ENCODE measurements around the gene NIPSNAP3A. TPM values are rescaled to one million over a fixed set of nuclear protein-coding genes. Genes with fewer than 3 reads are reported as not detected.
"Not testable (repeated sequence)": the region's sequence is repeated elsewhere in the genome, so short reads cannot be mapped to it uniquely, and the experiment has no call there.

Gene NIPSNAP3A
- total RNA-seq, 1 donor from 2014 or later = 14.9 TPM

- Mint-ChIP-seq H3K27me3 (ENCODE audit: low read depth) (no peaks in the 10 kb centered on the region), H3K4me3 (peak overlapping the region; percentile 99)
Measured at GRCh38 chr9:104766025-104766424, 18.5 kb downstream of the NIPSNAP3A start.

GRCh38 chr9:104767507-104767906, 20.0 kb downstream of the NIPSNAP3A start:
- H3K27me3 Mint-ChIP-seq (ENCODE audit: low read depth) = no peaks in the 10 kb centered on the region
- no peak overlapping the region for H3K27ac Mint-ChIP-seq (ENCODE audit: unreplicated experiment)
- H3K9me3 Mint-ChIP-seq = peaks cover 3% of the 10 kb centered on the region
- no peak for DNase-seq (ENCODE audit: low read depth, low spot score)
- TF ChIP-seq CTCF (conservative IDR thresholded peaks at IDR 0.05) = no peak
- H3K4me3 Mint-ChIP-seq = no peak overlapping the region
- H3K4me1 Mint-ChIP-seq = peaks cover 16% of the 10 kb centered on the region
- H3K36me3 Mint-ChIP-seq (ENCODE audit: low read depth) = peaks cover 4% of the 10 kb centered on the region

More at GRCh38 chr9:104766025-104766424, 18.5 kb downstream of the NIPSNAP3A start:
- peaks cover 16% of the 10 kb centered on the region for H3K4me1 Mint-ChIP-seq
- H3K9me3 Mint-ChIP-seq = peaks cover 3% of the 10 kb centered on the region
- no peak for TF ChIP-seq CTCF (conservative IDR thresholded peaks at IDR 0.05)
- H3K27ac Mint-ChIP-seq (ENCODE audit: unreplicated experiment) = no peak overlapping the region
- no peak for DNase-seq (ENCODE audit: low read depth, low spot score)
- H3K36me3 Mint-ChIP-seq (ENCODE audit: low read depth) = peaks cover 7% of the 10 kb centered on the region

GRCh38 chr9:104769029-104769428, 21.5 kb downstream of the NIPSNAP3A start:
- H3K4me3 Mint-ChIP-seq; H3K36me3 Mint-ChIP-seq (ENCODE audit: low read depth); DNase-seq (ENCODE audit: low read depth, low spot score); H3K9me3 Mint-ChIP-seq; H3K4me1 Mint-ChIP-seq; H3K27me3 Mint-ChIP-seq (ENCODE audit: low read depth); H3K27ac Mint-ChIP-seq (ENCODE audit: unreplicated experiment): not testable (repeated sequence)

DNA sequence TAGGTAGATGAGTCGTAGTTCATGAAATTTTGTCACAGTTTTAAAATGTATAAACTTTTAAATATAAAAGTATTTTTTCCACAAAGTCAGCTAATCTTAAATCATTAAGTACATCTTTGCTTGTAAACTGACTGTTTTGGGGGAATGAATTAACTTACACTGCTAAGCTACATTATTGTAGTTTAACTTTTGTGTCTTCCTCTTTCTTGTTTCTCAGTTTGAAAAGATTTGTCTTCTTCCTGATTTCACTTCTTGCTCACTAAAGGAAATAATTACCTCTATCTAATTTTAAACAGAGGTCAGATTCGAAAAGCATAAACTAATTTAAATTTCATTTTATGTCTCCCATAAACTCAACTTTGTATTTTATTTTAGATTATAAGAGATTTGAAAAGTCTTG, 22.2 kb downstream of the NIPSNAP3A start:
- no peak for DNase-seq (ENCODE audit: low read depth, low spot score)
- TF ChIP-seq CTCF (conservative IDR thresholded peaks at IDR 0.05) = no peak
- H3K27ac Mint-ChIP-seq (ENCODE audit: unreplicated experiment) = no peak overlapping the region
- H3K36me3 Mint-ChIP-seq (ENCODE audit: low read depth) = no peaks in the 10 kb centered on the region
- no peak overlapping the region for H3K4me3 Mint-ChIP-seq
- peaks cover 10% of the 10 kb centered on the region for H3K4me1 Mint-ChIP-seq
- no peaks in the 10 kb centered on the region for H3K27me3 Mint-ChIP-seq (ENCODE audit: low read depth)
- H3K9me3 Mint-ChIP-seq = no peaks in the 10 kb centered on the region

DNA sequence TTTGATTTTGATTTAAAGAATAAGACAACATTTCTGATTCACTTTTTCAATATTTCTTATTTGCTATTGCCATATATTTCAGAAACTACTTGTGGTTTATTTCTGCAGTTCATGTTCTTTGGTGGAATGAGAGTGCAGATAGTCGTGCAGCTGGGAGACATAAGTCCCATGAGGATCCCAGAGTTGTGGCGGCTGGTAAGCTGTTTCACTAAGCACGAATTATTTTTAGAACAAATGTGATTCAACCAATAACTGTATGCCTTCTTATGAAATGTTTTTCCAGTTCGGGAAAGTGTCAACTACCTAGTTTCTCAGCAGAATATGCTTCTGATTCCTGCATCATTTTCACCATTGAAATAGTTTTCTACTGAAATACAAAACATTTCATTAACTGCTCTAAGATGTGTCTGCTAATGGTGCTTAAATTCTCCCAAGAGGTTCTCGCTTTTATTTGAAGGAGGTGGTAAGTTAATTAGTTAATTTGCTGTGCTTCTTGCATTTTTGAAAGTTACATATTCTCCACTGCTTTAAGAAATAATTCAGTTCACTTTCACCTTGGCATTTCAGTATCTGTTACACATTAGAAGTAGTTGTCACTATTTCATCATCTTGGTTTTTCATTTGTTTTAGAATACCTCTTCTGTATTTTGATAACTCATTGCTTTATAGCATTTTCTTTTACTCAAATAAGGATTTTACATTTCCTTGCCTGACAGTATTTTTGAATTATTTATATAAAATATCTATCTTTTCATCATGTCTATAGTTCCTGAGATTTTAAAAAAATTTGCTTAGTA, 25.4 kb downstream of the NIPSNAP3A start:
- H3K4me3 Mint-ChIP-seq = no peak overlapping the region
- TF ChIP-seq CTCF (conservative IDR thresholded peaks at IDR 0.05) = no peak
- no peaks in the 10 kb centered on the region for H3K9me3 Mint-ChIP-seq
- DNase-seq (ENCODE audit: low read depth, low spot score) = no peak
- H3K4me1 Mint-ChIP-seq = no peaks in the 10 kb centered on the region
- H3K36me3 Mint-ChIP-seq (ENCODE audit: low read depth) = no peaks in the 10 kb centered on the region
- H3K27me3 Mint-ChIP-seq (ENCODE audit: low read depth) = no peaks in the 10 kb centered on the region
- H3K27ac Mint-ChIP-seq (ENCODE audit: unreplicated experiment) = no peak overlapping the region

- no peaks in the 10 kb centered on the region for H3K9me3 Mint-ChIP-seq
- H3K27me3 Mint-ChIP-seq (ENCODE audit: low read depth) = no peaks in the 10 kb centered on the region
- no peak overlapping the region for H3K4me3 Mint-ChIP-seq
- DNase-seq (ENCODE audit: low read depth, low spot score) = no peak
- H3K4me1 Mint-ChIP-seq = no peaks in the 10 kb centered on the region
- TF ChIP-seq CTCF (conservative IDR thresholded peaks at IDR 0.05) = no peak
- no peak overlapping the region for H3K27ac Mint-ChIP-seq (ENCODE audit: unreplicated experiment)
- H3K36me3 Mint-ChIP-seq (ENCODE audit: low read depth) = no peaks in the 10 kb centered on the region
Measured at GRCh38 chr9:104774132-104774531, 26.6 kb downstream of the NIPSNAP3A start.

Data from neural crest cell (in vitro differentiated cells).